NK-92 treated with Interleukin-12 subunit alpha and Interleukin-12 subunit beta, amount 100 ng/mL, for 24 hours (cell line): ENCODE results near the gene MYH15.

Source experiments
- DNase-seq: peaks from one replicate; lab custom pipeline; 2025; lab: John Stamatoyannopoulos, UW

The MYH15 gene

GRCh38 chr3:108334701-108335100 lies 175.7 kb downstream of the MYH15 start:
- no peak for DNase-seq

- no peak for DNase-seq
These were observed 176.4 kb downstream of the MYH15 start for GRCh38 chr3:108333961-108334360.

- DNase-seq, result no peak
These were observed 178.6 kb downstream of the MYH15 start for GRCh38 chr3:108331792-108332191.
